HG03045 (cell line): ENCODE data around the gene MEF2C.

Source experiments
- ATAC-seq: cut with Tn5 transposase; IDR thresholded peaks from one replicate; pipeline ENCODE4 v1.9.1; 2021; ENCODE audit warnings: mild to moderate bottlenecking, moderate library complexity; ENCODE audit not compliant: unreplicated experiment

Gene MEF2C

DNA sequence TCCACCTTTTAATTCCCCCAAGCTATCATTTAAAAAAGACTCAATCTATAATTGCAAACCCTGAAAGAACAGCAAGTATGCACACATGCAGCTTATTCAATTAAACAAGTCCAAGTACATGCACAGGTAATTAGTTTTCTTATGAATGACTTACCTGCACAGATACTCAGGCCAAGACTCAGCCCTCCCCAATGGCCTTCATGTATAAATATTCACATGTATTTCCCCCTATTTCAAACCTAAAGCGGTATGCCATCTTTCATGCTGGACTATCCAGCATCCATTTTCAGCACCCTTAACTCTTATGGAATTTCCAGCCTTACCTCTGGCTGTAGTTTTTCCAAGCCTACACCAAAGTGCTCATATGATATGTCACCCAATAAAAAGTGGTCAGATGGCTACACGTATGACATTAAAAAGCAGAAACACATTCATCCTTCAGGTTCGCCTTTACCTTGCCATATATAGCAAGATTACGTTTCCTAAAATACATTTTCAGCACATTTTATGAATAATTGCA, 205.5 kb downstream of the MEF2C start:
- no peak for ATAC-seq

DNA sequence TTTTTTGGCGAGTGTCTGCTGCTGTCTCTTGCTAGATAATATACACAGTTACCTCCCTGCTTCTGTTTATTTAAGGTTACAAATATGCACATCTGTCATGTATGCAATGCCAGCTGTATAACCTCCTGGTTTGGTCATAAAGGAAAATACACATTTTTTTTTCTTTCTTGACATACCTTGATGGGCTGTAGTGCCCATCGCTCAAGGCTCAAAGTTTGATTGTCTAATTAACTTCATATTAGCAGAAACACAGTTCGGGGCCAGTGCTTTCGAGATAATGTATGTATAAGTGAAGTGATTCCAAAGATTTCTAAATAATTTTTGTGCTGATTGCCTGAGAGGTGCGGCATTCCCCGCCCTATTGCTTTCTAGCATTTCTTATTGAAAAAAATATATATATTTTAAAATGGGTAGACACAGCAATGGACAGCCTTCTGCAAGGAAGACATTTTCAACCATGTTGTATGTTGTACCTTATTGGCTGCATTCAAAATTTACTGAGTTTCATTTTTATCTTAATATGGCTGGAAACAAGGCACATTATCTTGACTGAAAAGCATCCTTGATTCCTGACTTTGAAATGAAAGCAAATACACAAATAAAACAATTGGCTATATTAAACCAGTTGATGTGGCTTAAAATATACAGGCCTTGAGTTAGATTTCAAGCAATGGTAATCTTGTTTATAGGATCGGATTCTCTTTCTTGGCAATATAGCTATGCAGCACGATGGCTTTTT, 206.2 kb downstream of the MEF2C start:
- no peak for ATAC-seq

DNA sequence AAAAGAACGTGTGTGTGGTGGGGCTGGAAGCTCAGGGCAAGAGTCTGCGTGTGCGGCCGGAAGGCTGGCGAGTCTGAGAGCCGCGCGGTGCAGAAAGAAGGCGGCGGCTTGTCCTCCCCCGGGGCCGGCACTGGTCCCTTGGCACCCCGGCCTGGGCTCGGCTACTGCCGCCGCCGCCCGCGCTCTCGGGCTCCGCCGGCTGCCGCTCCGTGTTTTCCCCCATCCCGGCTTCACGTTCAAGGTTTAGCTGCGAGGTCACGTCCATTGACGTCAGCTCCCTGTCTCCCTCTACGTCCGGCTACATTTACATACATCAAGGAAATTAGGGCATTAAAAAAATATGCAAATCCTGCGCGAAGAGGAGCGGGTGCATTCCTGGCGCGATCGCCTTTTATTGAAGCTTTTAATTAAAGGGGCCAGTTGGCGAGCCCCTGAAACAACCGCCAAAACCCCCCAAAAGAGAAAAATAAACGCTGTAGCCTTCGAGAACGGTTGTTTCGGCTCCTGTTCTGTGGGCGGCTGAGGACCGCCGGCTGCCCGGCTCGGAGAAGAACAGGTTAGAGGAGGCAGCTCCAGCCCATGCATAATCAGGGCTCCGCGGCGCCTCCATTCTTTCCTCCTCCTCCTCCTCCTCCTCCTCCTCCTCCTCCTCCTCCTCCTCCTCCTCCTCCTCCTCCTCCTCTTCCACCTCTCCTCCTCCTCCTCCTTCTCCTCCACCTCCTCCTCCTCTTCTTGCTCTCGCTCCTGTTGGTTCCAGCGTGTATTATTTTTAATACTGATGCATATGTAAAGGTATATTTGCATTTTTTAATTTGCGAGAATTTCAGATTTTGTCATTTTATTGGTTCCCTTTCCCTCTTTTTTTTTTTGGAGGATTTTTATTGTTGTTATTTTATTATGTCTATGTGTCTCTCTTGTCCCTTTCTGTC, 207.0 kb downstream of the MEF2C start:
- ATAC-seq: peak; percentile 44

DNA sequence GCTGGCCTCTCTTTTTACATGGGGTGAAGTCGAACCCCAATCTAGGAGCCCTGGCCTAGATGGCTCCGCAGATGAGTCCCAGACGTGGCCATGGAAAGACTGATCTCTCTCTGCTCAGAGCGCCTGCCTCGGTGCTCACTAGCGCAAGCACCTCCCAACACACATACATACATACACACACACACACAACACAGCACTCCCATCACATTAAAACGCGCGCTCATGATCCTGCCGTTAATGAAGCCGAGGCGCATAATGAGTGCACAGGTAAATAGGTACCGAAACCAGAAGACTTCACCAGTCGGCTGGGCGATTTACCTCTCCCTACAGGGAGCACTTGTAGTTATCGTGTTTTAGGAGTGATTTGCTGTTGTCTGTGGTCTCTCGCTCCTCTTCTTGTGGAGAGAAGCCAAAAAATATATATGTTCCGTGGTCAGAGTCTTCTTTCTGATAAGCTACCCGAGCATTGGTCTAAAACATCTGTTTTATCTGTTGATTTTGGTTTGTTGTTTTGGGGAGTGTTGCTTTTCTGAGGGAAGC, 207.7 kb downstream of the MEF2C start:
- peak; percentile 23 for ATAC-seq

DNA sequence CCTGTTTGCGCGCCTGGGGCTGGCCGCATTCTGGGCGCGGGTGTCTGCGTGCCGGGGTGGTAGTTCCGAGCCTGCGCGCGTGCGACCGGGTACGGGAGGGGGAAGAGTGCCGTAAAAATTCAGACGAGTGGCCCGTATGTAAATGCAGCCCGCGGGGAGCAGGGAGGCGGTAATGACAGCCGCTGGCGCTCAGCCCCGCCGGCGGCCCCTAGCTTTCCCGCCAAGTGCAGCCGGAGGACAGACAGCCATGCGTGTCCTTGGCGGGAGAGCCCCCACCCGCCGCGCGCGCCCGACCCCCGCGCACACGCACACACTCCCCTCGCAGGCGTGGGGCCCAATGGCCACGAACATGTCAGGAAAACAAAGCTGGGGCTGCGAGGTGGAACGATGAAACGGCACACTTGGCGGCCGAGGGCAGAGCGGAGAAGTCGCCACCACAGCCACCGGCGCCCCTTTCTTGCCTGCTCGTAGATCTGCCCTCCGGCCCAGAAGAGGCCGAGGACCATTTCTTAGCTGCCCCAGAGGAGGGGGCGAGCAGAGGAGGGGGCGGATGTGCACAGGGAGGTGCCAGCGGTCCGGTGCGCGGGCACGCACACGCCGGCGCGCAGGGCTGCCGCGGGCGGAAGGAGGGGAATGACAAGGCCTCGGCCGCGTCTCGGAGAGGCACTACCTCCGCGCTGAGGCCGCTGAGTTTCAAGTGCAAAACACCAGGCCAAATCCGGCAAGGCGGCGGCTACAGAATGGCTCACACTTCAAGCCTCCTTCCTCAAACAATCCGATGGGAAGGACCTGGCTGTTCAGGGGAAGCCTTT, 208.4 kb downstream of the MEF2C start:
- ATAC-seq: peak; percentile 70

DNA sequence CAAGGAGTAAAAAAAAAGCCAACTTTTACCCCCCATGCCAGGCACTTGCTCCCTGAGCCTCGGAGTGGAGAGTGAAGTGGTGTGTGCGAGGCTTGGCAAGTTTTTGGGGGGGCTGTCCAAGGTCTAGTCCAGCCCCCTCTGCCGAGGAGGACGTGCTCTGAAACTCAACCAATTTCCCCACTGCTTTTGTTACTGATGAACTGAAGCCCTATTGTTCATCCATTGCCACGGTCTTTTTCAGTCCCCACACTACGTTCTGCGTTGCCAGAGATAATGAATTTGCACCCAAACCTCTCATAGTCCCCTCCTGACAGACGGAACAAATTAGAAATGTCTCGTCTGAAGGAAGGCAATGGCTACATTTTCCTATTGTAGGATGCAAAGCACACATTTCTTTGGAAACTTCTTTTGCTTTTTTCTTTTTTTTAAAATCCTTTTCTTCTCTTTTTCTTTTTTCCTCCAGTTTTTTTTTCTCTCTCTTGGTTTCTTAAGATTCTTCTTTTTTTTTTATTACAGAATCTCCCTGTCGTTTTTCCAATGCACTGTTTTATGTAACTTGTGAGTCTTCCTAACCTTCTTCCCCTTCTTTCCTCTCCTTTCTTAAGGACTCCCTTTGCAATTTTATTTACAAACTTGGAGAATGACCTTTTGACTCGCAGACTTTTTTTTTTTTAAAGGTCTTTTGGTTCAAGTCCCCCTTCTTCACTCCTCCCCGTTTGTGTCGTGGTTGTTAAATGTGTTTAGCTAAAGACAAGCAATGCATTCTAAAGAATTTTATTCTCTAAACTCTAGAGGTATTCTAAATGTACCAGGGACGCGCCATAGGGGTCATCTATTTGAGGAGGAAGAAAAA, 209.5 kb downstream of the MEF2C start:
- ATAC-seq: no peak

DNA sequence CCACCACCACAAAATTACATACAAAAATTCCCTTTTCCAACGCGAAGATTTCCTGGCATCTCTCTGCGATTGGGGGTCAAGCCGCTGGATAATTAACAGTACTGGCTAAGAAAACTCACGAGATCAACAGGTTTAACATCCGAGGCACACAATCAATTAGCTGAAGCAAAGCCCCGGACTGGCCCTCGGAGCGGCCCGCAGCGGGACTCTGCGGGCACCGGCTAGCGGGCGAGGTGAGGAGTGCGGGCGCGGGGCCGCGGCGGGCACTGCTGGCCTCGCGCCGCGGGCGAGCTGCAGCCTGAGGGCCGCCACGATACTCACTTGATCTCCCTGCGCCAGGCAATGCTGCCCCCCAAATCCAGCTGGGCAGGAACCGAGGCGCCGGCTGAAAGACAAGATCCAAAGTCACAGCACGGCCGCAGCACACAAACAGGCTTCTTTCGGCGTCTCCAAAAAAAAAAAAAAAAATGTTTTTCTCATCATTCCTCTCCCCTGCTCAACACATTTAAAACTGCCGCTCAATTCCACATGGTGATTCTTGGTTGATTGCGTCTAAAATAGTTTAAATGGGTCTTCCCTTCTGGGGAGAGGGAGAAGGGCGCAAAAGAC, 210.2 kb downstream of the MEF2C start:
- ATAC-seq: no peak

DNA sequence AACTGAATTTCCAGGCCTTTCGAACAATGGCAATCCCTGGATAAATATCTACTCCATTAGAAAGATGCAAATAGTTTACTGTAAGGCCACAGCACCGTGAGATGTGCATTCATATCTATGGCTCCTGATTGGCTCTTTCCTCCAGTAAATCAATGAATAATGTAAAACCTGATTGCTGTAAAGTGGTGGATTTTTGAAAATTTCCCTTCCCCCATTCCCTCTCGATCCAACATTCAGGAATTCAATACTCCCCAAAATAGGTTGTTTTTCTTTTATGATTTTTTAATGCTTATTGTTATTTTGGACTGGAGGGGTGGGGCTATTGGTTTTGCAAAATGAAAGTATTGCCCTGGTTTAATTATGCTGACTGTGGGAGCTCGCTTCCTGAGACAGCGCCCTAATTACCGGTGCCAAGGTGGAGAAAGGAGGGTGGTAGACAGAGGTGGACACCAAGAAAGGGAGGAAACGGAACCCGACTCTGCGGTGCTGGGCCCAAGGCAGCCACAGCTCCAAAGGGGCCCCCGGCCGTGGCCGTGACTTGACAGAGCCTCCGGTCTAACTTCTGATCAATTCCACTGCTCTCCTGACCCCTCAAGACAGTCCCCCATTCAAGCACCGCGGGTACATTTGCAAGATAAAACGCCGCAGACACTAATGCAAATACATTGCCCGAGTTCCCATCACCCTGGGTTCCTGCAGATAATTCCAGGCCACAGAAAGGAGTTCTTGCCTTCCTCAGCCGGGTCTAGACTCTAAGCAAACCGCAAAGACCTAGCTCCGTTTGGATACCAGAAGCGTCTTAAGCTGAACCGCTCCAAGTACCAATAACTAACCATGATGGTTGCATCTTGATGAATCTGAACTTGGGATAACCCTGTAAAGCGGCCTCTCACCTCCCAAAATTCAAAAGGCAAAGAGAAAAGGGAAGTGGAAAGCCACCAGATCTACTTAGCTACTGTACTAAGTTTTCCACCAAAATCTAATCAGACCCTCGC, 211.2 kb downstream of the MEF2C start:
- ATAC-seq: no peak

DNA sequence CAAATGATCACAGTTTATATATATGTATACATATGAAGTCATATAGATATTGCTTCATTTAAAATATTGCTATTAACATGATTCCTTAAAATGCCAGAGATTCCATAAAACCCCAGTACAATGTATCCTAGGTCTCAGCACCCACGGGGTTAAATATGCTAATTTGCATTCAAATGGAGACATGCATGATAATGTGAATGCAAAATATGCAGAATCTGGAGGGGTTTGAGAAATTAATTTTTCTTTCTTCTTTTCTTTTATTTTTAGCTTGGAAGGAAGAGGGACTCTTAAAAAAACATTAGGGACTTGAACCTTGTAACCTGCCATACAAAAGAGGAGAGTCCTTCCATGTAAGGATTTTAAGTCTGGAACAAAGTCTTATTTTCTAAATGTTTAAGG, 211.9 kb downstream of the MEF2C start:
- no peak for ATAC-seq

DNA sequence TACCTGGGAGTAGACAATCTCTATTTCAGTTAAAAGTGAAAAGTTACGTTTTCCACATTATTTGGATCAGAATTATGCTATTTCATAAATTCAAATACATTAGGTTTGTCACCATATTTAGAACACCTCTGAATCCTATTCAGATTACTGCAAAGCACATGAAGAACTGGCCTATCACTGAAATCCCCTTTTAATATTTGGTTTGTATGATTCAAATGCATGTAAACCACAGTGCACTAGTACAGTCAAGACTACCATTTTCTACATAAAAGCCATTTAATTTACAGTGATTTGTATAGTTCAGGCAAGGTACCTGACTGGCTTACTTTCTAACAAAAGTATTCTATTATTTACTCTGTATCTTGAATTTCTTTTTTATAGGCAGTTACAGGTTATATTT, 212.5 kb downstream of the MEF2C start:
- ATAC-seq: no peak

DNA sequence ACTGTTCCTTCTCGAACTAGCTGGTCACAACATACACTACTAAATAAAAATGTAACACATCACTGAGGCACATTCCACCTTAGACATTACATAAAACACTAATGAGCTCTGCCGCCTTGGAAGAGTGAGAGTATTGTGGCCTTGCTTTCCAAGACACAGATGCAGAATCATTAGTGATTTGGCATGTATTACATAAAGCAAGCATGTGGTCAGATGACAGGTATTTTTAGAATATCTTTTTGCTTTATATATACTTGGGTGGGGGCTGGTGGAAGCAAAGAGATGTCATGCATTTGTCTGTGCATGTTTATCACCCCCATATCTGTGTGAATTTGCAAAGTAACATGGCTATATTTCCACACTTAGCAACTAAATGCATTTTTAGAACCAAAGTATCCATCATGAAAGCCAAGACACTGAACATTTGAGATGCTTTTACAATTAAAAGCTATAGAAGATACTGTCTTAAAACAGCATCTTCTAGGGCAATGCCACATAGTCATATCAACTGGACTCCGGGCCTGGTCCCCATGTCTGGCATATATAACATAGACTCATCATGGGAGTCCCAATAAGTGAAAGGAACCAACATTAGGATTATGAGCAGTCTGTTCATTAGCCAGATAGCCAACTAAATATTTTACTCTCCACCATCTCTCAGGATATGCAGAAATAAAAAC, 213.5 kb downstream of the MEF2C start:
- ATAC-seq: no peak

DNA sequence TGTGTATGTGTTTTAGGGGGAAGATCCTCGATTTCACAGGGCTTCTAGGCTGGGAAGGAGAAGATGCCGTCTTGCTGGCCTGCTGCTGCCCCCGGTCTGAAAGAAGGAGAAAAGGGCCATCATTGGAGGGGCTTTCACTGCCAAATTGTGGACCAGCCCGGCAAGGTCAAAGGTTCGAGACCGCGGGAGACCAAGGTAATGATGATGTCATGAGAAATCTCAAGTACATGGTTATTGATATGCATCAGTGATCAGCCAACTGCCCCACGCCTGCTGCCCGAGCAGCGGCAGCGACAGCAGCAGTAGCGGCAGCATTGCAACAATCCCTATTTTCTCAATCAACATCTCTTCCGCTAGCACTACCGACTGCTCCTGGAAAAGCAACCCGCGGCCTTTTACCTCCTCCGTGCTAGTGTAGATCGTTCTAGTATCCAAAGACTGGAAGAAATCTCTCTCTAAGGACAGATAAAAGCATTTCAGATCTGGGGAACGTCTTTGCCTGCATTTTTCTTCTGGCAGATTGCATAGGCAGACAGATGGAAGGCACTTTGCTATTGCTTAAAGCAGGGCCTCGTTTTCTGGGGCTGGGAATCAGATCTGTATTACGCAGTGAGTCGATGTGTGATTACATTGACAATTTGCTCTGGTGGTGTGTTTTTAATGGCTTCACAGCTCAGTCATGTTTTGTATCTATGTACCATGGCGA, 215.3 kb downstream of the MEF2C start:
- ATAC-seq: peak; percentile 24
